ENCODE results near the gene DPEP1.

DPEP1 gene

GRCh38 chr16:89600427-89600826 lies 13.0 kb upstream of the DPEP1 start:
- no peak for DNase-seq

- DNase-seq = no peak
Observed at GRCh38 chr16:89600956-89601355, 12.5 kb upstream of the DPEP1 start.

- DNase-seq = no peak
Observed at GRCh38 chr16:89601906-89602272, 11.6 kb upstream of the DPEP1 start.

DNA sequence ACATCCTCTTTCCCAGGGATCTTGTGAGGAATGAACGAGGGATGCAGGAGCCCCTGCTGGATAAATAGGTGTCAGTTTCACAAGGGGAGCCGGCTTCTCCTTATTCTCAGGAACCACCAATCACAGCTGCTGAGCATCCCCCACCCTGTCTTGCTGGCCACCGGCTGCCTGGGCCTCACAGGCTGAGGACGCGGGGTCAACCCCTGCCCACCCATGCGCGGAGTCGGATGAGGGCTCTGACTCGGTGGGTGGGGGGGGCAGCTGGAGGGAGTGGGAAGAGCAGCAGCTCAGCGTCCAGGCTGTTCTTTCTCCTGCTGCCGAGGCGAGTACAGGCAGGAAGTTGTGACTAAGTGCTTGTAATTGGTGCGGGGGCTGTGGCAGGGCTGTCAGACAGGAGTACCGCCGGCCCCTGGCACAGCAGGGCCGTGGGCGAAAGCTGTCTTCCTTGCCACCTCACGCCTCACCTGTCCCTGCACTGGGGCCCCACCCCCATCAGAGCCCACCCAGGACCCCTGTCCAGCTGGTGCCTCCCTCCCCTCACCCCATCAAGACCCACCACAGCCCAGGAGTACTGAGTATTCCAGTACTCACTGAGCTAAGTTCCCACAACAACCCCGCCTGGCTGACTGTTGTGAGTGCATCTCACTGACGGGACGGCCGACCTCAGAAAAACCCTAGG lies 11.0 kb upstream of the DPEP1 start:
- peak; percentile 76 to 81 for DNase-seq

- no peak for DNase-seq
Observed at GRCh38 chr16:89602952-89603590, 10.4 kb upstream of the DPEP1 start.

DNA sequence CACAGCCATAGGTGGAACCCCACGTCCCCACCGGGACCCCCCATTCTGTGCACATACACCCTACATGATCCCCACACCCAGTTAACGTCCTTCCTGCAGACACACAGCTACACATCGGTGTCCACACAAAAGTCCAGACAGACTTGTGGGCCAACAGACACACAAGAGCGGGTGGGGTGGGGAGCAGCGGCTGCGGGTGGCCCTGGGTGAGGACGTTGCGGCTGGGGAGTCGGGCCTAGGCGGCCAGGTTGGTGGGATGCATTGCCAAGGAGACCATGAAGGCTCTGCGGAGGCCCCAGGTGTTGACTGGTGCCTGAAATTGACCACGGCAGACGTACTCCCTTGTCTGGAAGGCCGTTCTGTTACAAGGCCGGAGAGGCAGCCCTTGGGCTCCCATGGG lies 8.7 kb upstream of the DPEP1 start:
- no peak for DNase-seq

DNA sequence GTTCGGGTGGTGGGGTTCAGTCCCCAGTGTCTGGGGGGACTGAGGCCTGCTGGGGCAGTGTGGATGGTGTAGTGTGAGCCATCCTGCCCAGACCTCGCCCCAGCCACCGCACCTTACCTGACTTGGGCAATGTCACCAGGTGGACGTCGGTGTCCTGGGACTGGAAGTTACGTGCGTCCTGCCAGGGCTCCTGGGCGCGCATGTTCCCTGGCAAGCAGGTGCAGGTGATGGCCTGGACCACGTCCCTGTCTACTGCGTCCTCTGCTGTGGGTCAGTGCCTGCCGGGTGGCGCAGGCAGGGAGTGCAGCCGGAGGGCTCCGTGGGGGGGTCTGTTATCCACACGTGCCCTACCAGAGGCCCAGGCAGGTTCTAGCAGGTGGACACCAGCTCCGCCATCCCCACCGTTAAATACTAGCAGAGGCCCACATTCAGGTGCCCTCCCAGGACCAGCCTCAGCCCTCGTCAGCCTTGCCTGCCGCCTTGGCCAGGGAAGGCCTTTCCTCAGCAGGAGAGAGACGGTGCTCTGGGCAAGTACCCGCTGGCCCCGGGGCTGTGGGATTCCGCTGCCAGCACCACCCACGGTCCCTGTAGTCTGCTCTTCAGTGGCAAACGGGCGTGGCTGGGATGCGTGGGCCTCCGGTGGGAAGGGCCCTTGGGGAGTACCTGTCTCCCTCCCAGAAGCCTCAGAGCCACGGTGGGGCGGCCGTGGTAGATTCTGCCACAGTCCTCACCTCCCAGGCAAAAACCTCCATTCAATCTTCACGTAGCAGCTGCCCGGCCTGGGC lies 8.1 kb upstream of the DPEP1 start:
- DNase-seq = no peak

DNA sequence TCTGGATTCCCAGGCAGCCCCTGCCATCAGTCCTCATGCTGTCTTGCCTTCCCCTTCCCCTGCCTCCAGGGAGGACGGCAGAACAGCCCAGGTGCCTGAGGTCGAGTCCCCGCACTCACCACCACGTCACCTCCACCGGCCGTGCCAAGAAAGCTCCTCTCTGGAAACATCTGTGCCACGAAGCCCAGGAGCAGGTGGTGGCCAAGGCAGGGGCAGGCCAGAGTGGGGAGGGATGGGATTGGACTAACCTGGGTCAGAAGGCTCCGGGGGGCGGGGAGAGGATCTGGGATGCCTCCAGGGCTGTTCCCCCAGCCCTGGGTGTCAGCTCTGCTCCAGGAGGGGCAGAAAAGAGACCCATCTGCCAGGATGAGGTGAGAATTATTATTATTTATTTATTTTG lies 7.4 kb upstream of the DPEP1 start:
- DNase-seq = no peak

DNA sequence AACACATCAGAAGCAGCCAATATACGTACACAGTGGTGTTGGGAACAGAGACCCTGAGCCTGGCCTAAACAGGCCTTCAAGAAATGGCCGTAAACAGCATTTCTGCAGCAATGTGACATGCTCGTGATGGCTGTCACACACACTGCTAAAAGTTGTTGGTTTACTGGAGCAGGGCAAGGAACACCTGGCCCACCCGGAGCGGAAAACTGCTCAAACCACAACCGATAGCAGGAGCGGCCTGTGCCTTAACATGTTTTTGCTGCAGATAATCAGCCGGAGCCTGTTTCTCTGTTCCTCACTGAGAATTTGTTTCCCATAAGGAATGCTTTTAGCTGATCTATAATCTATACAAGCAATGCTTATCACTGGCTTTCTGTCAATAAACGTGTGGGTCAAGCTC lies 6.0 kb upstream of the DPEP1 start:
- DNase-seq = no peak

DNA sequence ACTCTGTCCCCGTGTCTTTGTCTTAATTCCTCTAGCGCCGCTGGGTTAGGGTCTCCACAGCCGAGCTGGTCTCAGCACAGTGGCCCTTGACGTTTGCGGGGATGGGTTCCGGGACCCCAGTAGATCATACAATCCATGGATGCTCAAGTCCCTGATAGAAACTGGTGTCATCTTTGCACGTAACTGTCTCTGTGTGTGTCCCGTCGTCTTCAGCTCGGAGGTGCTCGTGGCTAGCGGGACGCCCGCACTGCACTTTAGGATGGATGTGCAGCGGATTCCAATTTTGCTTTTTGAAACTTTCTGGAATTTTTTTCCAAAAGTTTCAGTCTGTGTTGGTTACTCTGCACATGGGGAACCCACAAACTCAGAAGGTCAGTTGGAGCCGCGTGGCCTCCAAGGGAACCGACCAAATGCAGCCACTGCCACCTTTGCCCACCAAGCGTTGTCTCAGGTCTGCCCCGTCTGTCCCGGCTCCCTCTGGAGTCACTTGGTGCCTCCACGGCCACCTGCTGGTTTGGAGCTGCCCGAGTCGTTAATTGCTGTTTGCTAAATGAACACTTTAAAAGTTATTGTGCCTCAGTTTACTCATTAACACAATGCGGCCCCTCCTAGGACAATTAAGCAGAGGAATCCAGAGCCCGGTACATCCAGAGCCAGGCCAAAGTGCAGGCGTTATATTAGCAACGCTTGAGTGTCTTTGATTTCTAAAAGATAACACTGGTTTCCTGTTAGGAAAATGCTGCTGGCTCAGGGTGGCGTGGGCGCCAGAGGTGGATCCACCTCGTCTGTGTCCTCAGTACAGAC lies 5.3 kb upstream of the DPEP1 start:
- no peak for DNase-seq

- DNase-seq = no peak
Observed at GRCh38 chr16:89610108-89610453, 3.4 kb upstream of the DPEP1 start.

- DNase-seq = no peak
Observed at GRCh38 chr16:89612415-89613166, 851 bp upstream of the DPEP1 start.

GRCh38 chr16:89613954-89614459 lies 565 bp downstream of the DPEP1 start:
- no peak for DNase-seq

- DNase-seq = no peak
Observed at GRCh38 chr16:89615176-89615575, 1.7 kb downstream of the DPEP1 start.

- peak; percentile 60 to 71 for DNase-seq
Observed at GRCh38 chr16:89615596-89616090, 2.2 kb downstream of the DPEP1 start.

GRCh38 chr16:89616623-89617022 lies 3.2 kb downstream of the DPEP1 start:
- no peak for DNase-seq

GRCh38 chr16:89617036-89617435 lies 3.6 kb downstream of the DPEP1 start:
- DNase-seq = no peak

DNA sequence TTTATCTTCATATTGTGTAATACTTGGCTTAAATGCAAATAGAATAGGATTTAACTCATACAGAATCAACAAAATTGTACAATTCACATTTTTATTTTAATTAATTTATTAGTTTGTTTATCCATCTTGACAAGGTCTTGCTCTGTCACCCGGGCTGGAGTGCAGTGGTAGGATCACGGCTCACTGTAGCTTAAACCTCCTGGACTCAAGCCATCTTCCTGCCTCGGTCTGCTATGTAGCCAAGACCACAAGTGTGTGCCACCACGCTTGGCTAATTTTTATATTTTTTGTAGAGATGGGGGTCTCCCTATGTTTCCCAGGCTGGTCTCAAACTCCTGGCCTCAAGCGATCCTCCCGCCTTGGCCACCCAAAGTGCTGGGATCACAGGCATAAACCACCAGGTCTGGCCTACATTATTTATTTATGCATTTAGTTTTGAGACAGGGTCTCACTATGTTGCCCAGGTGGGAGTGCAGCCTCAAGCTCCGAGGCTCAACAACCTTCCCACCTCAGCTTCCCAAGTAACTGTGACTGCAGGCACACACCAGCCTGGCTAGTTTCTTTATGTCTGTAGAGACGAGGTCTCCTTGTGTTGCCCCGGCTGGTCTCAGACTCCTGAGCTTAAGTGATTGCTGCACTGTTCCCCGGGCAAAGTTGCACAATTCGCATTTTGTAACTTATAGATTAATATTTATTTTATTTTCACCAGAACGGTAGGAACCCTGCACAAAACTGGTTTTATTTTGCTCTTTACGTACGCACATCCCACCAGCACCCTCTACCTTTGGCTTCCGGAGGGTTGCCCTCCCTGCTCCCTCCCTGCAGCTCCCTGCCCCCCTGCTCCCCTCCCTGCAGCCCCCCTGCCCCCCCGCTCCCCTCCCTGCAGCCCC lies 4.9 kb downstream of the DPEP1 start:
- DNase-seq = no peak

DNA sequence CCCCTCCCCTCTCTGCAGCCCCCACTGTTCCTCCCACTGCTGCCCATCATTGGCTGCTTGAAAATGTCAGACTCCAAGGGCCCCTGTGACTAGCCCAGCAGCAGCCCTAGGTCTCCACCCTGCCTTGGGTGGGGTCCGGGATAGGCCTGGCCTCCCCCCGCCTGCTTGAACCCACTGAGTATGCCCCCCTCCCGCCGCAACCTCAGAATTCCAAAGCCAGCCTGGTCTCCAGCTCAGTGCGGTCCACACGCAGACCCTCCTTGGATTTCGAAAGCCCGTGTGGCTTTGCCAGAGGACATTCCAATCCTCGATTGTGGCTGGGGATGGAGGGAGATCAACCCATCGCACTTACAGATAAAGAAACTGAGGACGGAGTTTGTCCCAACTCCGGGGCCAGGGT lies 6.4 kb downstream of the DPEP1 start:
- no peak for DNase-seq

DNA sequence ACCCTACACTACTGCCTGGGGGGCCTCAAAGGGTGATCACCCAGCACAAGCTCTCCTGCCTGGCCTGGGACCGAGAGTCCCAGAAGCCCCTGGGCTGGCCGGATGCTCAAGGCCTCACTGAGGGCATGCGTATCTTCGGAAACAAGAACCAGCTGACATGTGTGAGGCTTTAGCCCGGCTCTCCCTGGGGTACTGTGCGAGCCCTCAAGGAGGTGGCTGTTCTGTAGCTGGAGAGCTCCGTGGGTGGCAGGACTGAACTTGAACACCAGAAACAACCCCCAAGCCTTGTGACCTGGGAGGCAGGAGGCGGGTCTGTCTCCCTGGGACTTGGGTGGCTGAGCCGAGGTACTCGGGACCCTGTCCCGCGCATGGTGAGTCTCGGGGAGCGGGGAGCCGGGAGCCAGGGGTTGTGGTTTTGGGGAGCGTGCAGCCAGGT lies 7.0 kb downstream of the DPEP1 start:
- DNase-seq = no peak

DNA sequence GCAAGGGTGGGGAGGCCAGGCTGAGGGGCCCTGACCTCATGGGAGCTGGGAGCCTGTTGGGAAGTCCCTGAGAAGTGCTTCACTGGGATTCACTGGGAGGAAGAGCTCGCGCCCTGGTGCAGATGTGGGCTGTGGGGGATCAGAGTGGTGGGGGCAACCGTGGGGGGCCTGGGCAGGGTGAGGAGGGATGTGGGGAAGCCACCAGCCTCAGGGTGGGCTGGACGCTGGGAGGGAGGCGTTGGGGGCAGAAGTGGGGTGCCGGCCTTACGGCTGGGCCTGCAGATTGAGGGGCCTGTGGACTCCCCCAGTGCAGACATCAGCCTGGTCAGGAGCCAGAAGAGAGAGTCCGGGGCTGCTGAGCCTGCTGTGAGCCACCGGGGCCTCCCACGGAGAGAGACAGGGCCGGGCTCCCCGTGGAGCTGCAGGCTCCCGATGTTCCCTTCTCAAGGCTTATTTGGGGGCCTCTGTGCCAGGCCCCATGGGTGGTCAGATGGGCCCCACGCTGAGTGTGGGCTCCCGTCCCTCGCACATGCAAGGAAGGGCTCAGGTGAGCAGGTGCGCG lies 7.8 kb downstream of the DPEP1 start:
- DNase-seq = no peak
